ENCODE measurements around the gene ADAMTS12. TPM values are rescaled to one million over a fixed set of nuclear protein-coding genes. Genes with fewer than 3 reads are reported as not detected.
"Not testable (repeated sequence)": the region's sequence is repeated elsewhere in the genome, so short reads cannot be mapped to it uniquely, and the experiment has no call there.

ADAMTS12 gene
- total RNA-seq (2014; rRNA removed; shearing (Covaris generic)) = 3.5 TPM in 2 replicates

GRCh38 chr5:33891788-33892619 lies at the start of gene ADAMTS12:
TSS of gene ADAMTS12 (minus strand) at chr5:33891990. CDS start at chr5:33891856, 134 bp downstream.
- DNase-seq (ENCODE audit: low read depth) = peak; percentile 72

GRCh38 chr5:33941090-33941489 lies 49.3 kb upstream of the ADAMTS12 start:
- no peak for DNase-seq (ENCODE audit: low read depth)

GRCh38 chr5:33939556-33940262 lies 47.9 kb upstream of the ADAMTS12 start:
- peak; percentile 23 for DNase-seq (ENCODE audit: low read depth)

GRCh38 chr5:33938881-33939280 lies 47.1 kb upstream of the ADAMTS12 start:
- no peak for DNase-seq (ENCODE audit: low read depth)

GRCh38 chr5:33938507-33938796 lies 46.7 kb upstream of the ADAMTS12 start:
- no peak for DNase-seq (ENCODE audit: low read depth)

- no peak for DNase-seq (ENCODE audit: low read depth)
These were observed 46.1 kb upstream of the ADAMTS12 start for GRCh38 chr5:33937707-33938506.

GRCh38 chr5:33937017-33937706 lies 45.4 kb upstream of the ADAMTS12 start:
- peak; percentile 11 for DNase-seq (ENCODE audit: low read depth)

- peak; percentile 20 for DNase-seq (ENCODE audit: low read depth)
These were observed 44.7 kb upstream of the ADAMTS12 start, which contains the start of gene RXFP3 for GRCh38 chr5:33936381-33937016. TSS of gene RXFP3 (plus strand) at chr5:33936386. CDS start at chr5:33936741, 355 bp downstream.

GRCh38 chr5:33936004-33936380 lies 44.2 kb upstream of the ADAMTS12 start:
- DNase-seq (ENCODE audit: low read depth) = peak; percentile 70

- DNase-seq (ENCODE audit: low read depth) = no peak
These were observed 42.4 kb upstream of the ADAMTS12 start for GRCh38 chr5:33934176-33934575.

GRCh38 chr5:33933723-33934169 lies 42.0 kb upstream of the ADAMTS12 start:
- no peak for DNase-seq (ENCODE audit: low read depth)

GRCh38 chr5:33931136-33931535 lies 39.3 kb upstream of the ADAMTS12 start:
- DNase-seq (ENCODE audit: low read depth) = no peak

- no peak for DNase-seq (ENCODE audit: low read depth)
These were observed 38.3 kb upstream of the ADAMTS12 start for GRCh38 chr5:33929925-33930690.

GRCh38 chr5:33928283-33928682 lies 36.5 kb upstream of the ADAMTS12 start:
- no peak for DNase-seq (ENCODE audit: low read depth)

GRCh38 chr5:33927685-33928084 lies 35.9 kb upstream of the ADAMTS12 start:
- no peak for DNase-seq (ENCODE audit: low read depth)

- DNase-seq (ENCODE audit: low read depth) = no peak
These were observed 33.5 kb upstream of the ADAMTS12 start for GRCh38 chr5:33925278-33925677.

GRCh38 chr5:33921002-33921401 lies 29.2 kb upstream of the ADAMTS12 start:
- DNase-seq (ENCODE audit: low read depth) = no peak

GRCh38 chr5:33914844-33915243 lies 23.1 kb upstream of the ADAMTS12 start:
- DNase-seq (ENCODE audit: low read depth) = not testable (repeated sequence)

- not testable (repeated sequence) for DNase-seq (ENCODE audit: low read depth)
These were observed 14.5 kb upstream of the ADAMTS12 start for GRCh38 chr5:33906248-33906647.

GRCh38 chr5:33905381-33905780 lies 13.6 kb upstream of the ADAMTS12 start:
- DNase-seq (ENCODE audit: low read depth) = no peak
